ENCODE data around the gene CAMTA1.

CAMTA1 gene

DNA sequence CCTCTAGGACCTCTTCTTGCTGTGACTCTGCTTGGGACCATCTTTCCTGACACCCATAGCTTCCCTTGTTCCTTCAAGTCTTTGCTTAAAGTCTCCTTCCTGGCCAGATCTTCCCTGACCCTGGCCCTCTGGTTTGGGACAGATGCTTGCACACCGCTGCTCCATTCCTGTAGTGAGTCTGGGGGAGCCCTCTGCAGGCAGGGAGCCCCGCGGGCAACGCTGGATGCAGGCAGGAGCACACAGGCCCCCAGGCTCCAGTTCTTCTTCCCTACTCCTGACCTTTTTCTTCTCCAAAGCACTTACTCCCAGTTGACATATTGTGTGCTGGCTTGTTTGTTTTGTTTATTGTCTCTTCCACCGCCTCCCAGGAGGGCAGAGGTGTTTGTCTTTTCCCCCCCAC, 413.4 kb downstream of the CAMTA1 start:
- DNase-seq (ENCODE audit: low read depth): no peak

DNA sequence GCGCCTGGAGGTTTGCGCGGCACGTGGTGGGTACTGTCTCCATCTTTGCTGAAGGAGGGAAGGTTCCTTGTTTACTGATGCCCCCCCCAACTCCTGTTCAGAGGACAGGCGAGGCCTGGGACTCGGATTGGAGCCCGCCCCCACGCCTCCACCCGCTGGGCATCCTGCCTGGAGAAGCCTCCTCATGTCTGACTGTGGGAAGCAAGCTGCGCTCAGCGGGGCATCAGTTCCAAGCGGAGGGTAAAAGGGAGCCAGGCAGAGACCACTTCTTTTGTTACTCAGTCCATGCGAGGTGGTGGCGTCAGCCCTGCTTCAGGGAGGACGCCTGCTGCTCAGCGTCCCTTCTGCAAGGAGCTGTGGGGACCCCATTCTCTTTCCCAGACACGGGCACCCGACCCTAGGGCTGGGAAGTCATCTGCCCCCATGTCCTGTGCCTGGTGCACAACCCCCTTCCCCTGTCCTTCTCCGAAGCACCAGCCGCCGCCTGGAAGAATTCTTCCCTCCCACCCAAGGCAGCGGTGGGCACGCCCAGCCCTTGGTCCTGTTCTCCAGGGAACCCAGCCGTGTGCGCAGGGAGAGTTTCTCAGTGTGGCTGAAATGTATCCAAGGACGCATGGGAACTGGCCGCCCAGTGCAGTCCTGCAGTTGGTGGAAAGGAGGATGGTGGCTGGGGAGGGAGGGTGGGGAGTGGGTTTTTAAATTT, 414.0 kb downstream of the CAMTA1 start:
- DNase-seq (ENCODE audit: low read depth): no peak

DNA sequence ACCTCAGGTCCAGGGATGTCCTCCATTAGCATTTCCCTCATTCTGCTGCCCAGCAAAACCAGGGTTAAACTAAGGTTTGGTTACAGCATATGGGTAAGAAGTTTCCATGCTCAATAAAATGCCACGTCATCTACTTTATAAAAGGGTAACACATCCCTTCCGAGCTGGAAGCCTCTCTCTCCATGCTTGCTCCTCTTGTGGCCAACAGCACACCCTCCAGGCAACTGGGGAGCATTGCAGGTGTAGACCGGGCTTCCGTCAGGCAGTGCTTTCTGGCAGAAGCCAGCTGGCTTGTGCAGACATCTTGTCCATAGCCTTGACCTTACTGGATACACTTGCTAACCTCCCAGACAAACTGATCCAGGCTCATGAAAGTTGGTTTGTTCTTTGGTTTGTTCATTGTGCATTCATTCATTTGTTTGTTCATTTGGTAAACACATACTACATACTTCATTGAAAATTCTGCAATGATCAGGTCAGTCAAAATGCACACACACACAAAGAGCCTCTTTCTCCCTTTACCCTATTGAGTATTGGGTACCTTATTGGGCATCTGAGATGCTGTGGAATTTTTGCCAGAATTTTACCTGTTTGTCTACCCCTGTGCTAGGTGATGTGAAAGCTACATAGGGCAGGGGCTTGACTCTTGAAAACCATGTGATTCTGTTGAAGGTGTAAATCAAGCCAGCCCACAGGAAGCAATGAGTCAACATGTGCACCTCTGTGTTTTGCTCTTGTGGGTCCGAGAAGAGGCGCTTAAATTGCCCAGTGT, 422.8 kb downstream of the CAMTA1 start:
- DNase-seq (ENCODE audit: low read depth): peak; percentile 73

DNA sequence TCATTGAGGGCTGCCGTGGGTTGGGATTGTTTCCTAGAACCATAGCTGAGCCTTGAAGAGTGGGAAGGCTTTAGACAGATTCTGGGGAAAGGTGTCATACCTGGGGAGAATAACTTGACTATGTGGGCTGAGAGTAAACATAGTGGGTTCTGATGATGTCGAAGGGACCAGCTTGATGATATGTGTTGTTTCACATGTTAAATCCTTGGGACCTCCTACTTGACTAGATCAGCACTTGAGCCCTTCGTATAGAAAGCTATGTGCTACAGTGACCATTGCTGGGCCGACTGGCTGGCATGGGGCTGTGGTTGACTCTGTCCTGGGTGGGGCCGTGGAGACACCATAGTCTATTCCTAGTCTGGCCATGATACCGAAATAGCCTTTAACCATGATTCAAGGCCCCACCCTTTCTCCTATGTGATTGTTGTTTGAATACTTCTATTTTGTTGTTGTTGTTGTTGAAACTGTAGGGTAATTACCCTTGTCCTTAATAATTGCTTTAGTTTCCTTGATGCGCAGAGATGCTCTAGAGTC, 423.5 kb downstream of the CAMTA1 start:
- no peak for DNase-seq (ENCODE audit: low read depth)

DNA sequence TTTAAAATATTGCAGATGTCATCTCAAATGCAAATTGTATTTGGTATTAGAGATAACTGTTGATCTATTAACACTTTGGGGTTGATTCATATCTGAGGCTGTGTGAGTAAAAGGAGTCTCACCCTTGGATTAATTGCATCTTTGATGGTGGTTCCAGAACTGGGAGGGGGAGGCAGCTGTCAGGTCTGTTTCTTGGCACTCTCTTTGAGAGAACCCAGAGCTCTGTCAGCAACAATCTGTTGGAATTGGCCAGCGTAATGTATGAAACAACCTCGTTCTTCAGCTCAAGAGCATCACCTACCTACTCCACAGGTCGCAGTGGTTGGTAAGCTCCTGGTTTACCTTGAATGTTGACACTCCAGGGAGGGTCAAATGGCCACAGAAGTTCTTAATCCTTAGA, 424.1 kb downstream of the CAMTA1 start:
- DNase-seq (ENCODE audit: low read depth): no peak

DNA sequence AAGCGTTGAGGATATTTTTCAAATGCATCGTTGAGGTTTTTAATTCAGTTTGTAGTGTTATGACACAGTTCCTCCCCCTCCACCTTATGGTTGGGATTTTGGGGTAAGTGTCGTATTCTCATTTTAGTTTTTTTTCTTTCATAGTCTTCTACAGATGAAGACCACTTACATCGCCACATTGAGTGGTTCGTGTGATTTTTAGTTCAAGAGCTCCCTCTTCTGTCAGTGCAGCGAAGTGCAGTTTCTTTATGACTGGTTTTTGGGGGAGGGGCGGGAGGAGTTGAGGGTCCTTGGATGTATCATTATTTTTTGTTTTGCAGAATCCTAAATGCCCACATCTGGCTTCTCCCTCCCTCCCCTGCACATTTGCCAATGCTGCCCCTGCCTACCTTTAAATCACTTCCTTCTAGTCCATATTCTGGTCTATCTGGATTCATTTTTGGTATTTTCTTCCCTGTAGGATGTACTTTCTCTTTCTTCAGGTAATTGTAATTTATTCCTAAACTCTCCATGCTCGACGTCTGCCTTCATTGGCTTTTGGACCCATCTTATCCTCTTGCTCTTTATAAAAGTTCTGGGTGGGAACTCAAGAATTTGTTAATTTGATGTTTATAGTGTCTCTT, 433.1 kb downstream of the CAMTA1 start:
- peak; percentile 57 for DNase-seq (ENCODE audit: low read depth)

DNA sequence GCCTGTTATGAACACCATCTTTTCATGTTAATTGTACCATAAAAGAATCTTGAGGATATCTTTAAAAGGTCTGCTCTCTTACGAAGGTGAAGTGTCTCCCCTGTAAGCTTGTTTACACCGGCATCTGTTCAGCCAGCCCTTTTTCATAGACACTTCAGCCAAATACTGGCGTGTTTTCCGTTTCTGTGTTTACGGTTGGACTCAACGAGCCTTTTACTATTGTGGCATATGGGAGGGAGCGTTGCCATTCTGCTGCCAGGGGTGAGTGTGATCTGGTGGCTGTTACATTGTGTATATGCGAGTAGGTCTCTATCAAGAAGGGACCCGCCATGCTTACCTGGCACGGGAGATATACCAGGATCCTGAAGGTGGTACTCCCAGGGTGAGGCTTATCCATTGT, 433.8 kb downstream of the CAMTA1 start:
- no peak for DNase-seq (ENCODE audit: low read depth)

DNA sequence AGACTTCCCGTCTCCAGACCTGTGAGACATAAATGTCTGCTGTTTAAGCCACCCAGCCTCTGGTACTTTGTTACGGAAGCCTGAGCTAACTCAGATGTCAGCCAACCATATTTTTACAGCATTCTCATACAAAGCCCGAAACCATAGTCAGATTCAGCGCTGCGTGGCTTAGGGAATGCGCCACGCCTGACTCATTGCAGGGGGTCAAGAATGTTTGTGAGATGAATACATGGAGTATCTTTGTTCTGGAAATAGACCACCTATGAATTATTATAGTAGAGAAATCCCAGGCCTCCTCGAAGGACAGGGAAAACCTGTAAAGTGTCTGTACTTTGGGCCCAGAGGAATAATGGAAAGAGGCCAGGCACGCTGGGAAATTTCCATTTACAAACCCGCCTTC, 434.8 kb downstream of the CAMTA1 start:
- peak; percentile 81 for DNase-seq (ENCODE audit: low read depth)

DNA sequence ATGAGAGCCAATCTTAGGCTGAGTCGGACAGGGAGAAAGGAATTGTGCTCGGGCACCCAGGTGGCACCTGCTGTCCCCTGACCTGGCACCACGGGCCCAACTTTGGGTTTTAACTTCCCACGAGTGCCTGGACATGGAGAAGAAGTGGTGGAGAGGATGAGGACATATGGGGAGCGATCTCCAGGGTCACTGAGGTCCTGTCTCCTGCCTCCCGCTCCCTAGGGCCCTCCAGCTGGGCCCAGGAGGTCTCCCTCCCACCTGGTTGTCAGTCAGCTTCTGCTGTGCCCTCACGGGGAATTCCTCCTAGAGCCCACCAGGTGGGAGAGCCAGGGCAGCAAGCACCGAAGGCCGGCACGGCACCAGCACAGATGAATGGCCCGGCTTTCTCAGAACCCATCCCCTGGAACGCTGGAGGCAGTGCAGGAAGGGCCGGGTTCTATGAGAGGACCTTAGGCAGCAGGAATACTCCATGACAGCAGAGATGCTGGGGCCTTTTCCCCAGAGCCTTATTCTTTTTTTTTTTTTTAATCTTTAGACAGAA, 435.5 kb downstream of the CAMTA1 start:
- DNase-seq (ENCODE audit: low read depth): no peak

DNA sequence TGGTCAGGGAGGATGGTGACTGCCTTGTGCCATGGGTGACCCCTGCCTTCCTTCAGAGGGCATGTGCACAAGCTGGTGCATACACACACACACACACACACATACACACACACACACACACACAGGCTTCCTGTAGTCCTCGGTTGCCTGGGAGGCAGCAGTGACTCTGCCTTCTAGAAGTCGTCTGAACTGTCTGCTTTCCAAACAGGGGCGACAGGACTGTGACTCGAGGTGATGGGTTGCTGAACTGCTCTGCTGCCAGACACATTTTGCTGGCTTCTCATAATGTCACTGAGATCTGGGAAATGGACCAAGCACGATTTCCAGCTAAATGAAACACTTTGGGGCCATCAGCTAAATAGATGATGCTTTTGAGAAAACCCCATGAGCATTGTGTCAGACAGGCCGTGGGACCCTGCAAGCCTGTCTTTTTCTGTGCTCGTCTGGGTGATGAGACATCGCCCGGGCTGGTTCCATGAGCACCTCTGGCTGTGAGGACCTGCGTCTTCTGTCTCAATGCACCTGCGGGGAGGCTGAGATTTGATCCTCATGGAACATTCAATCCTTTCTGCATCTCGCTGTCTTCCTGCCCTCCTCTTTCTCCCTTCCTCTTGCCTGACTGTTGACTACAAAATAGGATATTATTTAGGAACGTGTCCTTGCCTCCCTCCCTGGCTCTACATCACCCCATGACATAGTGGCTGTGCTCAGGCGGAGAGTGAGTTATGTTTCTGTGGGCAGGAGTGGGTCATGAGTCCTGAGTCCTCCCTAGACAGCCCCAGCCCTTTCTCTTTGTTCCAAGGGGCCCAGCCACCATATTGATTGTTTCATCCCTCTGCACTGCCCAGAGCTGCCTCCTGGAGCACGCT, 436.8 kb downstream of the CAMTA1 start:
- peak; percentile 22 for DNase-seq (ENCODE audit: low read depth)

DNA sequence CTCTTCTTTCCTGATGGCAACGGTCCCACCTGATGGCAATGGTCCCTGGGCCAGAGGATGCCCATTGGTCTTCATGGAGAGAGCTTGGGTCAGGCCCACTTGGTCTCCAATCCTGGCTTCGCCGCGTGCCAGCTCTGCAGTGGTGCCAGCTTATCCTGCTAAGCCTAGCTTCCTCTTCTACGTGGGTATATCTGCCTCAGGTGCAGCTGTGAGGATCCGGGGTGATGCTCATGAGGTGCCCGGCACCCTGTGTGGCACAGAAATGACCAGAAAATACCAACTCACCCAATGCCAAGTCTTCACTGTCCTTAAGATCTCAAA, 437.4 kb downstream of the CAMTA1 start:
- DNase-seq (ENCODE audit: low read depth): no peak

DNA sequence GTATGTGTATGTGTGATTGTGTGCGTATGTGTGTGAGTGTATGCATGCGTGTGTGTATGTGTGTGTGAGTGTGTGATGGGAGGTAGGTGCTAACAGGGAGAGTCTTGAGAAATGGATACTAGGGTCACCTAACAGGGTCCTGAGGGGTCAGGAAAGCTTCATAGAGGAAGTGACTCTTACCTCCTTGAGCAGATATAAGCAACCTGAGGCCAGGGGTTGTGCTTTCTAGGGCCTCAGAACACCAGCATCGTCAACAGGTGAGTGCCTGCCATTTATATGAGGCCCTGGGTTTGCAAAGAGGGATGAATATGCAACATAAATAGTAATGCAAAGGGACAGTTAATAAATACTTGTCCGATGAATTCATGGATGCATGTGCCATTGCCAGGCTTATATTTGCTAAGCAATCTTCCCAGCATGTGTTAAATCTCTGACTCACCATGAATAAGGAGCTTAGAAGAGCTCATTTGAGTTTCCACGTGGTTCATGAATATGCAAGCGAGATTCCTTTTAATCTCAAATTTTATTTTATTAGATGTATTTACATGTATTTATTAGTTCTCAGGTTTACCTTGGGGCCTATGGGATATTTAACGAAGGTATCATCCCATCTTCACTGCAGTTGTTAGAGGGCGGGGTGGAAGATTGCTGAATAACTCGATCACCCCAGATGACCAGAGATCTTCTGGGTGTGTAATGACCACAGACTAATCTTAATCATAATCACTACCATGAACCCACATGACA, 438.3 kb downstream of the CAMTA1 start:
- DNase-seq (ENCODE audit: low read depth): peak; percentile 95

DNA sequence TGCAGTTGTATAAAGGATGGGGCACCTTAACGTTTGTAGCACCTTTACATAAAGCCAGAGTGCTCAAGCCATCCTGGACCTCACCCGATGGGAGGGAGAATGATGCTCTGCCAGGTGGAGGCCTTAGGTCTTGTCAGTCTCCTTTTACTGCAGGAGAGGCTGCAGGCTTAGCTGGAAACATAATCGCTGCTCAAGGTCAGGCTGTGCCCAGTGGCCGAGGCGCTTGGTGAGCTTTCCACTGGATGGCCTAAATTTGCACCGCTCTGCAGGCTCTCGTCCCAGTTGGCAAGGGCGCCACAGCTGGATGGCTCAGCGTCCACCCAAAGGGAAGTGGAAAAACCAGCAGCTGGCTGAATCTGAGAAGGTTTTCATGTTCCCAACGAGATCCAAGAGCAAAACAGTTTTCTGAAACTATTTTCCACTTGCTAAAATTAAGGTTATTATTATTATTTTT, 438.9 kb downstream of the CAMTA1 start:
- DNase-seq (ENCODE audit: low read depth): no peak

DNA sequence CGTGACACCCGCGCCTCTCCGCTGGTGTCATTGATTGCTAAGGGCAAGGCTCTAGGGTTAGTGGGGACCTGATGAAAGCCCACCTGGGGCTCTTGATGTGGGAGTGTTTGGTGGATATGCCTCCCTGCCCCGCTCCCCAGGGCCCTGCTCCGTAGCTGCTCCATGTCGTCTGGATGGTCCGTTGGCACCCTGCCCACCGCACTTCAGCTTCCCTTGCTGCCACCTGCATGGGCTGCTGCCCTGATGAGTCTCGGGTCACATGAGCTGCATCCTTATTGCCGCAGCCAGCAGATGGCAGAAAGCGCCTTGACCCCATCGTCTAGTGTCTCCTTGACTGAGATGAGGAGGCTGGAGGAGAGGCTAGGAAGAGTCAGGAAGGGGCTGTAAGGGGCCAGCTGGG, 439.4 kb downstream of the CAMTA1 start:
- no peak for DNase-seq (ENCODE audit: low read depth)

DNA sequence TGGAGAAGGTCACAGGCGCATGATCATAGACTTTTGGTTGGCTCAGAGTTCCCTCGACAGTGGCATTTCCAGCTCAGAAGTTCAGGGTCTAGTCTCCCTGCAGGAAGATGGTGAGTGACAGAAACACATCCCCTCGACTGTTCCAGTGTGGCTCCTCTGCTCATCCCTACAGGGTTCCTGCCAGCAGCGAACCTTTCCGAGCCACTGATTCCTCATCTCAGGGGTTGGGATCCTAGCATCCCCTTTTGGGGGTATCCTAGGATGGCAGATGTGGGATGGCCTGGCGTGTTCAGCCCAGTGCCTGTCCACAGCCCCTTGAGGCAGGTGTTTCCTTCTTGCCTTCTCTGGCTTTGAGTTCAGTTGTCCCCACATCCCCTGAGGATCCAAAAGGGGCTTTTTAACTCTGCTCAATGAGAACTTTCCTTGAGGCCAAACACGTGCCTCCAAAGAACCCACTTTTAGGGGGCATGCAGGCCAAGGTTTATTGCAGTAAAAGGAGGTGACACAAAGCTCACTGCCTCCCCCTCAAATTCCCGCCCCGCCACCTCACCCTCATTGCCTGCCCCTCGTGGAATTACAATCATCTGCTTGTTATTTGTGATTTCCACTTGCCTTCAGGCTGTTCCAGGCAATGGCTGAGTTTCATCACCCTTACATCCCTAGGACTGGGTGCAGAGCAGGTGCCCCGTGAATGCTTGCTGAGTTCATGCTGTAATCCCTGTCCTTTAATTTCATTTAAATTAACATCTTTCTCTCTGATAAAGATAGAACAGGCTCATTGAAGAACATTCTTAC, 440.7 kb downstream of the CAMTA1 start:
- peak; percentile 33 for DNase-seq (ENCODE audit: low read depth)

DNA sequence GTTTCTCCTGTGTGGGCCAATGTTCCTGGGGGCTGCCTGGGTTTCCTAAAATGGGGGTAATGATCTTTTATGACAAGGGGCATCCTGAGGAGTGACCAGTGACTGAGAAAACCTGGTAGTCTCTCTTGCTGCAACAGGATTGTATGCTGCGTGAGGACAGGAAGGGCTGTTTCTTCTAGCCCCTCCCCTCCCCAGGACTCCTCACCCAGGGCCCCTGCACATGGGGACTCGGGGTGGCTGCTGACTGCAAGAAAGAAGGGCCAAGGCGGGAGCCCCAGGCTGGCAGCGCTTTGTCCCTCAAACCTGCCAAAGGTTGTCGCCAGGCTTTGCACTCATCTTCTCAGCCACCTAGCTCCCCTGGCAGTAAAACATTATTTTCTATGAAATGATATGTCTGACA, 442.4 kb downstream of the CAMTA1 start:
- DNase-seq (ENCODE audit: low read depth): no peak

DNA sequence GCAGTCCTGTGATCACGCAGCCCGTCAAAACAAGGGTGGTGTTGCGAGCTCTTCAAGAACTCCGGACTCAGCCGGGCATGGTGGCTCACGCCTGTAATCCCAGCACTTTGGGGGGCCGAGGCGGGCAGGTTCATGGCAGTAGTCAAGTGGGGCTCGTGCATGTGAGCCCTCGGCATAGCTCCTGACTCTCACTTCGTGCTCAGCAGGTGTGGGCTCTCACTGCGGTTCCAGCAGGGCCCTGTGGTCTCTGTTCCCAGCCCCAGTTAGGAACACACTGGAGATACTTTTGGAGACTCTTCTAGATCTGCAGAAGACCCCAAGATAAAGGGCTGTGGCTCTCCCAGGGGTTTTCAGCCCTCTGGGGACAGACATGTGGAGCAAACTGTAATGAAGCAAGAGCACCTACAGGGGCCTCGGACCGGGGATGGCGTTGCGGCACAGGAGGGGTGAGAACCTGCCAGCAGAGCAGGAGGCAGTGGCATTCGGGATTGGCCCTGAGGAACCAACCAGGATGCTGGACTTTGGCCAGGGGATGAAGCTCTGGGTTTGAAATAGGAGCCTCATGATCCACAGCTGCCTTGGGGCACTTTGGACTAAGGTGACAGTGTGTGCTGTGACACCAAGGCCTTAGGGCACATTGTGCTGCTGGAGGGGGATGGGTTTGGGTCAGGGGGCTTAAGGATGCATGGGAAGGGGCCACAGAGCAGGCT, 443.2 kb downstream of the CAMTA1 start:
- DNase-seq (ENCODE audit: low read depth): no peak

DNA sequence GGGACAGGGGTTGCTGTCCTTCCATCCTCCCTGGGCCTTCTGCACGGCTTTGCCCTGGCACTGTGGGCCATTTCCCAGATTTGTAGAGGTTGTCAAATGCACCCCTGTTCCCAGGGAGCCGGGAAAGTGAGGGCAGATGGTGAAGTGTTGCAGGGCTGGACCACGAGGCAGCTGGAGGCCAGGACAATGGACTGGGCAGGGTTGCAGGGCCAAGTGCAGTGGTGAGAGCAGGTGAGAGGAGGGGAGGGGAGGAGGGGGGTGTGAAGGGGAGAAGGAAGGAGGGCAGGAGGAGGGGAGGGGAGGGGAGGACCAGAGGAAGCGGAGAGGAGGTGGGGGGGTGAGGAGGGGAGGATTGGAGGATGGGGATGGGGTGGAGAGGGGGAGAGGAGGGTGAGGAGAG, 443.9 kb downstream of the CAMTA1 start:
- no peak for DNase-seq (ENCODE audit: low read depth)

Measured in ELR (cell line).